Esophagus squamous epithelium (tissue), 5 donors: ENCODE measurements around the gene PYY. TPM values are rescaled to one million over a fixed set of nuclear protein-coding genes. Genes with fewer than 3 reads are reported as not detected.

Source experiments
- DNase-seq: peaks from one replicate; lab custom pipeline; 2025; lab: John Stamatoyannopoulos, UW
- H3K27ac ChIP-seq, 4 donors: fragments of 200-600 bp; sonication (generic); one replicate each; pipeline ENCODE4 v1.5.1; 2016 to 2019; ENCODE audit warnings: mild to moderate bottlenecking in 1 of 4
- H3K27me3 ChIP-seq, 4 donors: fragments of 200-600 bp; sonication (generic); 1 replicate in 3 of 4; 2 replicates in 1 of 4; pipeline versions ENCODE4 v1.5.1 to v1.6.0; 2017 to 2021; ENCODE audit warnings: antibody characterized with exemption in 1 of 4
- H3K36me3 ChIP-seq, 3 donors: fragments of 200-600 bp; sonication (generic); one replicate each; pipeline ENCODE4 v1.5.1; 2016 to 2019
- H3K4me1 ChIP-seq, 3 donors: fragments of 200-600 bp; sonication (generic); one replicate each; pipeline ENCODE4 v1.5.1; 2017 to 2019
- H3K4me3 ChIP-seq, 4 donors: fragments of 200-600 bp; sonication (generic); 1 replicate in 3 of 4; 2 replicates in 1 of 4; pipeline ENCODE4 v1.5.1; 2016 to 2019; ENCODE audit warnings: mild to moderate bottlenecking in 2 of 4, moderate library complexity in 1 of 4
- H3K9me3 ChIP-seq, 3 donors: fragments of 200-600 bp; sonication (generic); one replicate each; pipeline ENCODE4 v1.5.1; 2016 to 2019
- POLR2A ChIP-seq, 4 donors: fragments of 450-650 bp; IDR thresholded peaks; one replicate each; pipeline ENCODE4 v1.6.1; 2017; ENCODE audit warnings: antibody characterized with exemption in 4 of 4, mild to moderate bottlenecking in 4 of 4, moderate library complexity in 3 of 4
- WGBS, 2 donors: methylation state at CpG; one replicate each; pipeline ENCODE4 v1.1.5; 2018; 5-methylcytosine and 5-hydroxymethylcytosine counted together
- intact Hi-C: fragments of 100-400 bp; cut with DNase I; formaldehyde crosslinking; loops from one replicate; pipeline ENCODE4 v1.15.0; 2022
- total RNA-seq, 4 donors: library from RNA; depleted of rRNA; stranded (reverse); fragments of >200 nt; gene quantifications; one replicate each; pipeline ENCODE4 v1.1.0, GENCODE V29; 2016
- TF ChIP-seq, protein P1 (sequence below), 6 experiments: fragments of 450-650 bp in 4 of 6; fragments of 200-600 bp in 2 of 6; sonication (generic) in 2 of 6; IDR thresholded peaks; one replicate each; pipeline ENCODE4 v1.5.1; 2016 to 2019; ENCODE audit warnings: antibody characterized with exemption in 6 of 6, mild to moderate bottlenecking in 4 of 6, moderate library complexity in 4 of 6
- donor health status: DM: yes; HTN: yes; CAD: no.

PYY gene
- total RNA-seq, 4 donors from 2014 or later: not detected

DNA sequence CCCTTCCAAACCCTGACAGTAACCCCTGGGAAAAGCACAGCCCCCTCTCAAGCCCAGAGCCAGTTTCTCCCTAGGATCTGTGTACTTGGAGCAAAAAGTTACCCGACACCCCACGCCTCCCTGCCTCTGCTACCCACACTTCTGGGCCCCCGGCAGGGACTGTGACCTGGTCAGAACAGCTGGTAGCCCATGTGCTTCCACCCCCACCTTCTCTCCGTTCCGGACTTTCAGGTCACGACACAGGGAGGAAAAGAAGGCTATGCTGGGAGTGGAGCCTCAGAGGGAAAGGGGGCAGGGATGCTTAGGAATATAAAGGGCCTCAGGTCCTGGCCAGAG, 17.8 kb downstream of the PYY start:
- WGBS, 2 donors: 88 to 94% methylated on average over 2 to 5 of the region's 6 CpGs
- intact Hi-C loops: no loop called here
- Histone ChIP-seq H3K4me1 (peaks cover 6 to 10% (median 8%) of the 10 kb centered on the region in 3 donors), H3K27me3 (peaks cover 0 to 57% (median 4%) of the 10 kb centered on the region in 4 donors), H3K27ac (no peak overlapping the region), H3K36me3 (no peaks in the 10 kb centered on the region), H3K4me3 (no peak overlapping the region), H3K9me3 (no peaks in the 10 kb centered on the region)
- no peak for DNase-seq
- TF ChIP-seq, protein P1, sequence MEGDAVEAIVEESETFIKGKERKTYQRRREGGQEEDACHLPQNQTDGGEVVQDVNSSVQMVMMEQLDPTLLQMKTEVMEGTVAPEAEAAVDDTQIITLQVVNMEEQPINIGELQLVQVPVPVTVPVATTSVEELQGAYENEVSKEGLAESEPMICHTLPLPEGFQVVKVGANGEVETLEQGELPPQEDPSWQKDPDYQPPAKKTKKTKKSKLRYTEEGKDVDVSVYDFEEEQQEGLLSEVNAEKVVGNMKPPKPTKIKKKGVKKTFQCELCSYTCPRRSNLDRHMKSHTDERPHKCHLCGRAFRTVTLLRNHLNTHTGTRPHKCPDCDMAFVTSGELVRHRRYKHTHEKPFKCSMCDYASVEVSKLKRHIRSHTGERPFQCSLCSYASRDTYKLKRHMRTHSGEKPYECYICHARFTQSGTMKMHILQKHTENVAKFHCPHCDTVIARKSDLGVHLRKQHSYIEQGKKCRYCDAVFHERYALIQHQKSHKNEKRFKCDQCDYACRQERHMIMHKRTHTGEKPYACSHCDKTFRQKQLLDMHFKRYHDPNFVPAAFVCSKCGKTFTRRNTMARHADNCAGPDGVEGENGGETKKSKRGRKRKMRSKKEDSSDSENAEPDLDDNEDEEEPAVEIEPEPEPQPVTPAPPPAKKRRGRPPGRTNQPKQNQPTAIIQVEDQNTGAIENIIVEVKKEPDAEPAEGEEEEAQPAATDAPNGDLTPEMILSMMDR (IDR thresholded peaks at IDR 0.05): no peak
- TF ChIP-seq POLR2A (IDR thresholded peaks at IDR 0.05): no peak

DNA sequence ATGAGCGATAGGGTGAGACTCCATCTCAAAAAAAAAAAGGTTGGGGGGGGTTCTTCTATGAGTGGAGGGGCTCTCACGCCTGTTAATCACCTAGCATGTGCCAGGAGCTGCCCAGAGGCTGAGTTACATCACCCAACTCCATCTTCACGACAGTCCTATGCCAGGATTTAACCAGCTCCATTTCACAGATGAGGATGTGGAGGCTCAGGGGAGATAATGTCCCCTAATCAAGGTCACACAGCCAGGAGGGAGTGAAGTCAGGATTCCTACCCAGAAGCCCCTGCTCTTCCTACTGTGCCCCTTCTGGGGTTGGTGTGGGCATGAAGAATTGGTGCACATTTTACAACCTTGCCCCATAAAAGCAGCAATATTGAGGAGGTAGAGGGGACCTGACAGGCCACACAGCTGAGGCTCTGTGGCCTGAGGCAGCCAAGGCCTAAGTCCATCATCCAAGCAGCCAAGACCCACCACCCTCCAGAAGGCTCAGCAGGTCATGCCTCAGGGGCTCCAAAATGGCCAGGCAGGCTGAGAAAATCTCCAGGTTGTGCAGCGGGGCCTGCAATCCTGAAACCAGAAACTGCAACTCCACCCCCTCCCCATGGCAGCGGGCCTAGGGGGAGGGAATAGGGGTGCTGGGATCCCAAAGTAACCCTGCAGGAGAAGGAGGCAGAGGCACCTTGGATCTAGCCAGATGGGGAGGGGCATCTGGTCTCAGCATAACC, 18.4 kb downstream of the PYY start:
- Histone ChIP-seq H3K9me3 (no peaks in the 10 kb centered on the region), H3K4me1 (peaks cover 6 to 10% (median 8%) of the 10 kb centered on the region in 3 donors), H3K36me3 (no peaks in the 10 kb centered on the region), H3K27me3 (peaks cover 0 to 57% (median 4%) of the 10 kb centered on the region in 4 donors), H3K27ac (no peak overlapping the region), H3K4me3 (no peak overlapping the region)
- WGBS, 2 donors: 69 to 81% methylated on average over 4 of the region's 5 CpGs
- intact Hi-C loops: no loop called here
- no peak for TF ChIP-seq POLR2A (IDR thresholded peaks at IDR 0.05)
- TF ChIP-seq, protein P1 (IDR thresholded peaks at IDR 0.05): no peak
- no peak for DNase-seq

DNA sequence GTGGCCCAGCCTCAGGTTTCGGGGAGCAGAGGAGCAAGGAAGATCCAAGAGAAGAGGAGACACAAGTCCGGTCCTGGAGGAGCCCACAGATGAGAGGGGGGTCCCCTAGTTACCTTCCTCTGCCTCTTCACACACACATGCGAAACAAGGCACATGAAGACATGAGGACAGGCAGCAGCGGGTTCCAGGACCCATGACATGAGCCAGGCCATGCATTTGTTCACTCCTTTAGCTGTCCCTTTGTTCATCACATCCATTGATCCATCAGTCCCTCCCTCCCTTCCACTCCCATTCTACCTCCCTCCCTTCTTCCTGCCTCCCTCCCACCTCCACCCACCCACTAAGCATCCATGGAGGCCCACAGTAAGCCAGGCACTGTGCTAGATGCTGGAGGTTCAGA, 20.8 kb downstream of the PYY start:
- H3K27ac ChIP-seq: no peak overlapping the region
- TF ChIP-seq POLR2A (IDR thresholded peaks at IDR 0.05): no peak
- TF ChIP-seq, protein P1 (IDR thresholded peaks at IDR 0.05): no peak
- H3K4me1 ChIP-seq: peaks cover 2 to 4% (median 3%) of the 10 kb centered on the region in 3 donors

DNA sequence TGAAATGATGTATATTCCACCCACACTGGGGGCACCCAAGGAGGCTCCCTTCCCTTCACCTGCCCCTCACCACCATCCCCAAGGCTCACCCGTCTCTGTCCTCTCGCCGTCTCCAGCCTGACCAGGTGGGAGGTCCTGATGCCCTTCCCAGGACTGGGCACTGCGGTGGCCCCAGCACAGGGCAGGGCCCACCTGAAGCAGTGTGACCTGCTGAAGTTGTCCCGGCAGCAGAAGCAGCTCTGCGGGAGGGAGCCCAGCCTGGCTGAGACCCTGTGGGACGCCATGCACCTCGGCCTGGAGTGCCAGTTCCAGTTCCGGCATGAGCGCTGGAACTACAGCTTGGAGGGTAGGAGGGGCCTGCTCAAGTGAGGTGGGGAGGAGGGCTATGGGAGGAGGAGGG, 21.4 kb downstream of the PYY start:
- intact Hi-C loops: no loop called here
- peaks cover 2 to 4% (median 3%) of the 10 kb centered on the region in 3 donors for H3K4me1 ChIP-seq
- H3K27me3 ChIP-seq: peaks cover 0 to 41% (median 0%) of the 10 kb centered on the region in 4 donors
- H3K27ac ChIP-seq: no peak overlapping the region
- 70 to 77% methylated on average over 5 to 7 of the region's 10 CpGs for WGBS, 2 donors
- no peaks in the 10 kb centered on the region for H3K9me3 ChIP-seq
- no peak for DNase-seq
- TF ChIP-seq, protein P1 (IDR thresholded peaks at IDR 0.05): no peak
- no peak overlapping the region for H3K4me3 ChIP-seq
- no peaks in the 10 kb centered on the region for H3K36me3 ChIP-seq

More for the DNA sequence above, 20.8 kb downstream of the PYY start:
- DNase-seq: no peak
- intact Hi-C loops: no loop called here
- WGBS, 2 donors: 80 to 95% methylated on average over 4 of the region's 4 CpGs
- Histone ChIP-seq H3K9me3 (no peaks in the 10 kb centered on the region), H3K27me3 (peaks cover 0 to 41% (median 0%) of the 10 kb centered on the region in 4 donors), H3K36me3 (no peaks in the 10 kb centered on the region), H3K4me3 (no peak overlapping the region)

DNA sequence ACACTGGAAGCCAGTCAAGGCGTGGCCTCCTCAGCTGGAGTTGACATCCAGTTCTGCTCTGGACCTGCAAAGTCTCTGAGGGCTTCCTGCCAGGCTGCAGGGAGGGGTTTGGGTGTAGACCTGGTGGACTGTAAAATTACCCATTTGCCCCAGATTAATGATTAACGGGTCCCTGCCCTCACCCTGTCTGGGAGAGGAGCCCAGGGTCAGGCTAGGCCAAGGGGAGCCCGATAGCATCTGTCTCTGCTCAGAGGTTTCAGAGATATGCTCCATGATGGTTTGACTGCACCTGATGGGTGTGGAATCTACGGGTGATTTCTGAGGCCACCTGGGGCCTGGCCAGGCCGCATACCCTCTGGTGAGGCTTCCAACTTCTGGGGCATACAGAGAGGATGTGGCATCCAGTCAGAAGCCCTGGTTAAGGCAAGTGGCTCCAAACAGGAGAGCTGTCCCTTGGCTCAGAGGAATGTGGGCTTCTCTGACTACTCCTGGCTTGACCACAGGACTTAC, 22.6 kb downstream of the PYY start:
- H3K36me3 ChIP-seq: no peaks in the 10 kb centered on the region
- peaks cover 9 to 12% (median 9%) of the 10 kb centered on the region in 3 donors for H3K4me1 ChIP-seq
- H3K4me3 ChIP-seq: no peak overlapping the region
- no peaks in the 10 kb centered on the region for H3K9me3 ChIP-seq
- intact Hi-C loops: no loop called here
- H3K27ac ChIP-seq: no peak overlapping the region
- 60 to 93% methylated on average over 1 to 2 of the region's 5 CpGs for WGBS, 2 donors
- DNase-seq: no peak
- H3K27me3 ChIP-seq: peaks cover 0 to 43% (median 0%) of the 10 kb centered on the region in 4 donors
- TF ChIP-seq POLR2A (IDR thresholded peaks at IDR 0.05): no peak
- TF ChIP-seq, protein P1 (IDR thresholded peaks at IDR 0.05): no peak
